Measurements from ENCODE around the gene DGKQ. TPM values are rescaled to one million over a fixed set of nuclear protein-coding genes. Genes with fewer than 3 reads are reported as not detected.

Gene DGKQ
- total RNA-seq, 1 experiment from 2014 or later: 11.5 TPM

- no peak for TF ChIP-seq CTCF (conservative IDR thresholded peaks at IDR 0.05)
- no peak for TF ChIP-seq EZH2 (IDR thresholded peaks at IDR 0.05; ENCODE audit: low read depth)
- H3K9me3 ChIP-seq (ENCODE audit: insufficient read depth, low read depth): no peaks in the 10 kb centered on the region
- no peaks in the 10 kb centered on the region for H3K79me2 ChIP-seq (ENCODE audit: low read depth)
- H4K20me1 ChIP-seq (ENCODE audit: insufficient read depth): no peaks in the 10 kb centered on the region
- H3F3A ChIP-seq (ENCODE audit: insufficient read depth, low read depth): no peaks in the 10 kb centered on the region
- H3K27ac ChIP-seq: no peak overlapping the region
- H3K9me2 ChIP-seq (ENCODE audit: insufficient read depth): no peaks in the 10 kb centered on the region
- no peak overlapping the region for H3K4me2 ChIP-seq
- no peak overlapping the region for H2AFZ ChIP-seq
- CTCF ChIA-PET: no interaction called here
- H3K36me3 ChIP-seq (ENCODE audit: low read depth): no peaks in the 10 kb centered on the region
- intact Hi-C loops (cut with micrococcal nuclease; ENCODE audit: unreplicated experiment): no loop called here
- H3K4me1 ChIP-seq (replicated peaks; ENCODE audit: insufficient read depth): no peaks in the 10 kb centered on the region
- no TSS peak for BruUV-seq (replicated peaks)
- no peak for DNase-seq
- no peaks in the 10 kb centered on the region for H3K27me3 ChIP-seq (ENCODE audit: insufficient read depth, low read depth)
- no peak overlapping the region for H3K4me3 ChIP-seq
- POLR2A ChIA-PET (ENCODE audit: unreplicated experiment): no interaction called here
These were observed 18.0 kb downstream of the DGKQ start for GRCh38 chr4:955161-955921.

DNA sequence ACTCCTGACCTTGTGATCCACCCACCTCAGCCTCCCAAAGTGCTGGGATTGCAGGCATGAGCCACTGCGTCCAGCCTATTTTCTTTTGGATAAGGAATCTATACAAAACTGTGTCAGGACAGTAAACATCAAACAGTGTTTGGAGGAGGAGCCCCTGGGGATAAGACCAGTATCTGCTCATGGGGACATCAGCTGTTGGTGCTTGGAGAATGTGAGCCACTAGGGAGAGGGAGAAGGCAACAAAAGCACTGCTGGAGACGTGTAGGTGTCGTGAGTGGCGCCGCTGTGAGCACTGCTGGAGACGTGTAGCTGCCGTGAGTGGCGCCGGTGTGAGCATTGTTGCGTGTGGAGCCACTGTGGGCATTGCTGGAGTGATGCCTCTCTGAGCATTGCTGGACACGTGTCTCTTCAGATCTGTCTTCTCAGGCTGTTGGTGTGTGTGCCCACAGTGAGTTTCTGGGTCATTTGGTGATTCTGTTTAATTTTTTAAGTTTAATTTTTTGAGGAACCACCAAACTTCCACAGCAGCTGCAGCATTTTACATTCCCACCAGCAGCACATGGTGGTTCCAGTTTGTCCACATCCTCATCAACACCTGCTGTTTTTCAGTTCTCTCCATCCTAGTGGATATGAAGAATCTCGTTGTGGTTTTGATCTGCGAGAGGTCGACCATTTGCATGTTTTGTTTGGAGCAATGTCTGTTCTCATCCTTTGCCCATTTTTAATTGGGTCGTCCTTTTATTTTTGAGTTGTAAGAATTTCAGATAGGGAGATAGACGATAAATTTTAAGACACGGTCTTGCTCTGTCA lies 19.0 kb downstream of the DGKQ start:
- Histone ChIP-seq H3K9me2 (ENCODE audit: insufficient read depth) (no peaks in the 10 kb centered on the region), H3K4me1 (replicated peaks; ENCODE audit: insufficient read depth) (no peaks in the 10 kb centered on the region), H3K36me3 (ENCODE audit: low read depth) (no peaks in the 10 kb centered on the region), H3K4me3 (no peak overlapping the region), H3K9me3 (ENCODE audit: insufficient read depth, low read depth) (no peaks in the 10 kb centered on the region), H3K79me2 (ENCODE audit: low read depth) (no peaks in the 10 kb centered on the region), H3K27me3 (ENCODE audit: insufficient read depth, low read depth) (no peaks in the 10 kb centered on the region), H4K20me1 (ENCODE audit: insufficient read depth) (no peaks in the 10 kb centered on the region), H2AFZ (no peak overlapping the region), H3F3A (ENCODE audit: insufficient read depth, low read depth) (no peaks in the 10 kb centered on the region), H3K27ac (no peak overlapping the region), H3K4me2 (no peak overlapping the region)
- TF ChIP-seq CTCF (conservative IDR thresholded peaks at IDR 0.05) (no peak), EZH2 (IDR thresholded peaks at IDR 0.05; ENCODE audit: low read depth) (no peak)
- no peak for DNase-seq
- ChIA-PET CTCF (no interaction called here), POLR2A (ENCODE audit: unreplicated experiment) (no interaction called here)
- intact Hi-C loops (cut with micrococcal nuclease; ENCODE audit: unreplicated experiment): no loop called here
- BruUV-seq (replicated peaks): no TSS peak

- ChIA-PET CTCF (no interaction called here), POLR2A (ENCODE audit: unreplicated experiment) (interaction anchor here (0.5 kb wide), 1 partner anchor 9 kb away, joined by 14 read pairs; no protein-coding TSS in a partner anchor)
- H3K36me3 ChIP-seq (ENCODE audit: low read depth): no peaks in the 10 kb centered on the region
- no peak overlapping the region for H3K27ac ChIP-seq
- no peak overlapping the region for H3K4me3 ChIP-seq
- H2AFZ ChIP-seq: no peak overlapping the region
- intact Hi-C loops (cut with micrococcal nuclease; ENCODE audit: unreplicated experiment): no loop called here
- no peaks in the 10 kb centered on the region for H3K27me3 ChIP-seq (ENCODE audit: insufficient read depth, low read depth)
- no peaks in the 10 kb centered on the region for H4K20me1 ChIP-seq (ENCODE audit: insufficient read depth)
- no peaks in the 10 kb centered on the region for H3K4me1 ChIP-seq (replicated peaks; ENCODE audit: insufficient read depth)
- no peak for DNase-seq
- no peak for TF ChIP-seq EZH2 (IDR thresholded peaks at IDR 0.05; ENCODE audit: low read depth)
- TF ChIP-seq CTCF (conservative IDR thresholded peaks at IDR 0.05): no peak
- H3K4me2 ChIP-seq: no peak overlapping the region
- no peaks in the 10 kb centered on the region for H3K9me3 ChIP-seq (ENCODE audit: insufficient read depth, low read depth)
- no peaks in the 10 kb centered on the region for H3K79me2 ChIP-seq (ENCODE audit: low read depth)
- no TSS peak for BruUV-seq (replicated peaks)
- no peaks in the 10 kb centered on the region for H3F3A ChIP-seq (ENCODE audit: insufficient read depth, low read depth)
- no peaks in the 10 kb centered on the region for H3K9me2 ChIP-seq (ENCODE audit: insufficient read depth)
These were observed 19.8 kb downstream of the DGKQ start for GRCh38 chr4:953574-953915.

All from PC-9 (cell line).